Fibroblast of villous mesenchyme (primary cell): ENCODE data around the gene DUSP19. TPM values are rescaled to one million over a fixed set of nuclear protein-coding genes. Genes with fewer than 3 reads are reported as not detected.

ENCODE experiments used
- DNase-seq: peaks from one replicate; pipeline ENCODE4 v3.0.0-alpha.2; 2010; ENCODE audit warnings: low read depth
- H3K4me3 ChIP-seq: 2 replicates; pipeline ENCODE4 v1.5.1; 2011; ENCODE audit warnings: low read depth, mild to moderate bottlenecking, low read length
- total RNA-seq: library from RNA; depleted of rRNA; stranded (reverse); fragments of >200 nt; gene quantifications from 2 replicates; pipeline ENCODE4 v1.2.3, GENCODE V29; 2012
- TF ChIP-seq, protein P1 (sequence below): IDR thresholded peaks from 2 replicates; pipeline ENCODE4 v1.5.1; 2012; ENCODE audit warnings: low read depth, mild to moderate bottlenecking, low read length; ENCODE audit not compliant: insufficient read depth

DUSP19 gene
- total RNA-seq, 1 donor: 5.6 TPM

GRCh38 chr2:183049420-183049819 lies 29.1 kb upstream of the DUSP19 start:
- TF ChIP-seq, protein P1, sequence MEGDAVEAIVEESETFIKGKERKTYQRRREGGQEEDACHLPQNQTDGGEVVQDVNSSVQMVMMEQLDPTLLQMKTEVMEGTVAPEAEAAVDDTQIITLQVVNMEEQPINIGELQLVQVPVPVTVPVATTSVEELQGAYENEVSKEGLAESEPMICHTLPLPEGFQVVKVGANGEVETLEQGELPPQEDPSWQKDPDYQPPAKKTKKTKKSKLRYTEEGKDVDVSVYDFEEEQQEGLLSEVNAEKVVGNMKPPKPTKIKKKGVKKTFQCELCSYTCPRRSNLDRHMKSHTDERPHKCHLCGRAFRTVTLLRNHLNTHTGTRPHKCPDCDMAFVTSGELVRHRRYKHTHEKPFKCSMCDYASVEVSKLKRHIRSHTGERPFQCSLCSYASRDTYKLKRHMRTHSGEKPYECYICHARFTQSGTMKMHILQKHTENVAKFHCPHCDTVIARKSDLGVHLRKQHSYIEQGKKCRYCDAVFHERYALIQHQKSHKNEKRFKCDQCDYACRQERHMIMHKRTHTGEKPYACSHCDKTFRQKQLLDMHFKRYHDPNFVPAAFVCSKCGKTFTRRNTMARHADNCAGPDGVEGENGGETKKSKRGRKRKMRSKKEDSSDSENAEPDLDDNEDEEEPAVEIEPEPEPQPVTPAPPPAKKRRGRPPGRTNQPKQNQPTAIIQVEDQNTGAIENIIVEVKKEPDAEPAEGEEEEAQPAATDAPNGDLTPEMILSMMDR: no peak
- no peak overlapping the region for H3K4me3 ChIP-seq
- no peak for DNase-seq

DNA sequence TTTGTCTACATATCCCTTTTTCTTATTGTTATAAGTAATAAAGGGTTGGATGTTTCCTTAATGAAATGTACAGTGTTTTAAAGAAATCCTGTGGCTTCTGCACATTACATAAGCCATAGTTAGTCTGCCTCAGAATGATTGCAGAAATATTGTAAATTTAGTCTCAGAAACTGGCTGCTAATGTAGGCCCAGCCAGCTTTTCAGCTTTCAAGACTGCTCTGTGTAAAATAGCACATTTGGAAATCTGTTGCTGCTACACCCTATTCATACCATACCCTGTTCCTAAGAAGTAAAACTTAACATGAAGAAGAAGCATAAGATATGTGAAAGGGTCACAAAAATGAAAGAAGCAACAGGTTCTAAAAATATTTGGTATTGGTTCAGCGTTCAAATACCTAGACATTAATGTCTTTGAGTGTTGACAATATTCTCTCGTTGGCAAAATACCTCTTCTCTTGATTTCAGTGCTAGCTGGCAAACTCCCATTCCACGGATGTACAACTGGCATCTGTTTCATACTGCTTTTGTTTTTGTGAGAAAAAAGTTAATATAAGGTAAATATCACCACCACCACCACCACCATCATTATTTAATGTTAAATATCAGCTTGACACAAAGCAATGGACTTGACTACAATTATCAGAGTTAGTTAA lies 21.1 kb upstream of the DUSP19 start:
- TF ChIP-seq, protein P1: no peak
- no peak overlapping the region for H3K4me3 ChIP-seq
- no peak for DNase-seq

GRCh38 chr2:183059561-183059960 lies 19.0 kb upstream of the DUSP19 start:
- TF ChIP-seq, protein P1: no peak
- peak; percentile 79 for DNase-seq
- no peak overlapping the region for H3K4me3 ChIP-seq

GRCh38 chr2:183060571-183061231 lies 17.8 kb upstream of the DUSP19 start:
- H3K4me3 ChIP-seq: no peak overlapping the region
- TF ChIP-seq, protein P1: no peak
- no peak for DNase-seq

- DNase-seq: peak; percentile 7
- TF ChIP-seq, protein P1: no peak
- H3K4me3 ChIP-seq: no peak overlapping the region
Measured at GRCh38 chr2:183063083-183063482, 15.5 kb upstream of the DUSP19 start.

DNA sequence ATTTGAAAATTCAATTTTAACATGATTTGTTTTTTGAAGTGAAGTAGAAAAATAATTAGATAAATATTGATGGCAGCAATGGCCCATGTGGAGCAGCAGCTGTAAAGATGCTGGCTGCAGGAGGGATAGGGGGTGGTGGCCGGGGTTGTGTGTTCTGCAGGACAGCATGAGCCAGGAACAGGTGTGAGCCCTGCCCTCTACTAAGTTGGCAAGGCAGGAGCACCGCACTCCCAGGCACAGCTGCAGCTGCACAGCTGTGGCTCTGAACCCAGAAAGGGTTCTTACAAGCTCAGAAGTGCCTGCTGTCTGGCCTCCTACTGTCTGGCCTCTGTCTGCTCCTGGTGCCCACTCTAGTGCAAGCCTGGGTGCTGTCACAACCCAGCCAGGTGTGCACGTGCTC lies 10.0 kb upstream of the DUSP19 start:
- H3K4me3 ChIP-seq: no peak overlapping the region
- TF ChIP-seq, protein P1: no peak
- no peak for DNase-seq

- H3K4me3 ChIP-seq: no peak overlapping the region
- TF ChIP-seq, protein P1: no peak
- DNase-seq: no peak
Measured at GRCh38 chr2:183069174-183069573, 9.4 kb upstream of the DUSP19 start.
